ENCODE data around the gene NCAN. TPM values are rescaled to one million over a fixed set of nuclear protein-coding genes. Genes with fewer than 3 reads are reported as not detected.
"Not testable (repeated sequence)": the region's sequence is repeated elsewhere in the genome, so short reads cannot be mapped to it uniquely, and the experiment has no call there.

NCAN gene
- polyA plus RNA-seq, 3 donors, result not detected

DNA sequence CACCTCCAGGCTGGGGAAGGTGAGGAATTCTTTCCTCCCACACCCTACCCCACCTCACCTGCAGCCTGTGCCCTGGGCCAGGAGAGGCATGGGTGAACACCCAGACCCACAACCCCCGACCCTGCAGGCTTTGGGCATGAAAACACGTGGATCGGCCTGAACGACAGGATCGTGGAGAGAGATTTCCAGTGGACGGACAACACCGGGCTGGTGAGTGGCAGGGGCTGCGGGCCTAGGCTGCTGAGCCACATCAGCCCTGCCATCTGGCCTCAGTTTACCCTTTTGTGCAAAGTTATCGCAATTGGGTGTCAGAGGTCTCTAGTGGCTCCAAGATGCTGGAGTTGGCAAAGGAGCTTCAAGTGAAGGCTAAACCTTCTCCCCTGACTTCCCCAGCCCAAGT, 28.7 kb downstream of the NCAN start:
- intact Hi-C loops (cut with micrococcal nuclease), result no loop called here
- Mint-ChIP-seq H3K27ac (no peak overlapping the region), H3K9me3 (peaks cover 6 to 14% (median 11%) of the 10 kb centered on the region in 7 donors), H3K27me3 (ENCODE audit: low read depth in 3 of 3) (peaks cover 4 to 16% (median 7%) of the 10 kb centered on the region in 3 donors), H3K36me3 (no peaks in the 10 kb centered on the region), H3K4me3 (no peak overlapping the region), H3K4me1 (no peaks in the 10 kb centered on the region)
- Histone ChIP-seq H3K36me3 (replicated peaks in 1 of 2; ENCODE audit: control insufficient read depth in 1 of 2, insufficient read depth in 2 of 2, low read length in 2 of 2) (no peaks in the 10 kb centered on the region), H4K20me1 (ENCODE audit: insufficient read depth, low read length) (no peaks in the 10 kb centered on the region), H3K27me3 (ENCODE audit: control insufficient read depth in 2 of 2, insufficient read depth in 2 of 2, low read length in 2 of 2) (no peaks in the 10 kb centered on the region), H3K4me3 (replicated peaks in 1 of 3; ENCODE audit: low read depth in 2 of 3, low read length in 3 of 3) (no peak overlapping the region), H3K79me2 (ENCODE audit: insufficient read depth, low read length) (no peaks in the 10 kb centered on the region), H3K27ac (ENCODE audit: low read depth in 1 of 2, low read length in 2 of 2) (no peak overlapping the region), H3K4me2 (replicated peaks; ENCODE audit: extremely low read depth, low read length, poor library complexity, severe bottlenecking) (no peak overlapping the region), H3K9ac (ENCODE audit: insufficient read depth, low read length, poor library complexity, severe bottlenecking) (no peak overlapping the region), H3K9me3 (replicated peaks in 1 of 2; ENCODE audit: control insufficient read depth in 1 of 2, insufficient read depth in 1 of 2, low read length in 2 of 2) (peaks cover 5 to 7% of the 10 kb centered on the region in 2 donors), H3K4me1 (ENCODE audit: control insufficient read depth in 1 of 2, insufficient read depth in 2 of 2, low read length in 2 of 2) (no peaks in the 10 kb centered on the region), H2AFZ (ENCODE audit: insufficient read depth, low read depth, low read length, poor library complexity, severe bottlenecking) (no peak overlapping the region)
- TF ChIP-seq, protein P1, sequence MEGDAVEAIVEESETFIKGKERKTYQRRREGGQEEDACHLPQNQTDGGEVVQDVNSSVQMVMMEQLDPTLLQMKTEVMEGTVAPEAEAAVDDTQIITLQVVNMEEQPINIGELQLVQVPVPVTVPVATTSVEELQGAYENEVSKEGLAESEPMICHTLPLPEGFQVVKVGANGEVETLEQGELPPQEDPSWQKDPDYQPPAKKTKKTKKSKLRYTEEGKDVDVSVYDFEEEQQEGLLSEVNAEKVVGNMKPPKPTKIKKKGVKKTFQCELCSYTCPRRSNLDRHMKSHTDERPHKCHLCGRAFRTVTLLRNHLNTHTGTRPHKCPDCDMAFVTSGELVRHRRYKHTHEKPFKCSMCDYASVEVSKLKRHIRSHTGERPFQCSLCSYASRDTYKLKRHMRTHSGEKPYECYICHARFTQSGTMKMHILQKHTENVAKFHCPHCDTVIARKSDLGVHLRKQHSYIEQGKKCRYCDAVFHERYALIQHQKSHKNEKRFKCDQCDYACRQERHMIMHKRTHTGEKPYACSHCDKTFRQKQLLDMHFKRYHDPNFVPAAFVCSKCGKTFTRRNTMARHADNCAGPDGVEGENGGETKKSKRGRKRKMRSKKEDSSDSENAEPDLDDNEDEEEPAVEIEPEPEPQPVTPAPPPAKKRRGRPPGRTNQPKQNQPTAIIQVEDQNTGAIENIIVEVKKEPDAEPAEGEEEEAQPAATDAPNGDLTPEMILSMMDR (IDR thresholded peaks at IDR 0.05), result no peak
- WGBS (ENCODE audit: insufficient coverage), result 93% methylated on average over 7 of the region's 9 CpGs
- no peak for DNase-seq

DNA sequence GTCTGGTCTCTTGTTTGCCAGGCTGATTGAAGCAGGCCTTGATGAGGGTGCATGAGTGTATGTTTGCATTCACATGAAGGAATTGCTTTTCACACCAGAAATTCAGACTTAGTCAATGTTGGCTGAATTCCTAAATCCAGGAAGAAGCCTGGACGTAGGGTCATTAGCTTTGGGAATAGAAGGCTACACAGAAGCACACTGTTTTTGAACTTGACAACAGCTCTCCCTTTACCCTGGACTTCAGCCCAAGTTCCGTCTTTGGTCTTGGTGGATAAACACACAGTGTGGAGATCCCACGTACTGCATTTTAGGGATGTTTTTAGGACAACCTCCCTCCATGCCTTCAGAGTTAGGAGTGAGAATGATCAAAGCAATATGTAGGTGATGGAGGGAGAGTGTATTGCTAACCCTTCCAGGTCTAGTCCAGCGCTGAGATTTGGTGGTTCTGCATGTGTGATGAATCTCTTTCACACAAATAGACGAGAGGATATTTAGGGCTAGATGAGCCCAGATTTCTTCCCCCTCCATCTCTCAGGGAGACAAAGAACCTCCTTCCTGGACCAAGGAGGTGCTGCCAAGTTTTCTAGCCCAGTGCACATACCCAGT, 38.5 kb downstream of the NCAN start:
- Histone ChIP-seq H2AFZ (ENCODE audit: insufficient read depth, low read depth, low read length, poor library complexity, severe bottlenecking) (no peak overlapping the region), H3K9ac (ENCODE audit: insufficient read depth, low read length, poor library complexity, severe bottlenecking) (no peak overlapping the region), H3K27ac (ENCODE audit: low read depth in 1 of 2, low read length in 2 of 2) (no peak overlapping the region), H3K9me3 (replicated peaks in 1 of 2; ENCODE audit: control insufficient read depth in 1 of 2, insufficient read depth in 1 of 2, low read length in 2 of 2) (no peaks in the 10 kb centered on the region), H3K79me2 (ENCODE audit: insufficient read depth, low read length) (no peaks in the 10 kb centered on the region), H3K4me1 (ENCODE audit: control insufficient read depth in 1 of 2, insufficient read depth in 2 of 2, low read length in 2 of 2) (no peaks in the 10 kb centered on the region), H3K4me3 (replicated peaks in 1 of 3; ENCODE audit: low read depth in 2 of 3, low read length in 3 of 3) (no peak overlapping the region), H3K36me3 (replicated peaks in 1 of 2; ENCODE audit: control insufficient read depth in 1 of 2, insufficient read depth in 2 of 2, low read length in 2 of 2) (no peaks in the 10 kb centered on the region), H3K27me3 (ENCODE audit: control insufficient read depth in 2 of 2, insufficient read depth in 2 of 2, low read length in 2 of 2) (no peaks in the 10 kb centered on the region), H3K4me2 (replicated peaks; ENCODE audit: extremely low read depth, low read length, poor library complexity, severe bottlenecking) (no peak overlapping the region), H4K20me1 (ENCODE audit: insufficient read depth, low read length) (no peaks in the 10 kb centered on the region)
- no peak for DNase-seq
- intact Hi-C loops (cut with micrococcal nuclease), result no loop called here
- H3K36me3 Mint-ChIP-seq, result no peaks in the 10 kb centered on the region
- TF ChIP-seq, protein P1 (IDR thresholded peaks at IDR 0.05), result no peak
- no peak overlapping the region for H3K4me3 Mint-ChIP-seq
- peak overlapping the region in 1 of 7 donors; percentile 80 for H3K27ac Mint-ChIP-seq
- H3K27me3 Mint-ChIP-seq (ENCODE audit: low read depth in 3 of 3), result peaks cover 16 to 29% (median 29%) of the 10 kb centered on the region in 3 donors
- WGBS (ENCODE audit: insufficient coverage), result 86% methylated on average over 1 of the region's 5 CpGs
- H3K9me3 Mint-ChIP-seq, result peaks cover 0 to 2% (median 0%) of the 10 kb centered on the region in 7 donors
- H3K4me1 Mint-ChIP-seq, result no peaks in the 10 kb centered on the region

DNA sequence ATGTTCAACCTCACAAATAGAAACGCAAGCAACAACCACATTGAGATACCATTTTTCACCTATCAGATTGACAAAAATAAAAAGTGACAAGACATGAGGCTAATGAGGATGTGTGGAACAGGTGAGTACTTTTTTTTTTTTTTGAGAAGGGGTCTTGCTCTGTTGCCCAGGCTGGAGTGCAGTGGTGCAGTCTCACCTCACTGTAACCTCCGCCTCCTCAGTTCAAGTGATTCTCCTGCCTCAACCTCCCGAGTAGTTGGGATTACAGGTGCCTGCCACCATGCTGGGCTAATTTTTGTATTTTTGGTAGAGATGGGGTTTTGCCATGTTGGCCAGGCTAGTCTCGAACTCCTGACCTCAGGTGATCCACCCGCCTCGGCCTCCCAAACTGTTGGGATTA, 41.7 kb downstream of the NCAN start:
- H3K4me1 ChIP-seq (ENCODE audit: control insufficient read depth in 1 of 2, insufficient read depth in 2 of 2, low read length in 2 of 2); H4K20me1 ChIP-seq (ENCODE audit: insufficient read depth, low read length); H3K4me3 Mint-ChIP-seq; DNase-seq; H3K79me2 ChIP-seq (ENCODE audit: insufficient read depth, low read length); H3K9ac ChIP-seq (ENCODE audit: insufficient read depth, low read length, poor library complexity, severe bottlenecking); H3K27me3 ChIP-seq (ENCODE audit: control insufficient read depth in 2 of 2, insufficient read depth in 2 of 2, low read length in 2 of 2); H3K4me2 ChIP-seq (replicated peaks; ENCODE audit: extremely low read depth, low read length, poor library complexity, severe bottlenecking); H3K27ac ChIP-seq (ENCODE audit: low read depth in 1 of 2, low read length in 2 of 2); H3K36me3 ChIP-seq (replicated peaks in 1 of 2; ENCODE audit: control insufficient read depth in 1 of 2, insufficient read depth in 2 of 2, low read length in 2 of 2); H3K27ac Mint-ChIP-seq; H2AFZ ChIP-seq (ENCODE audit: insufficient read depth, low read depth, low read length, poor library complexity, severe bottlenecking); H3K36me3 Mint-ChIP-seq; intact Hi-C loops (cut with micrococcal nuclease); H3K9me3 ChIP-seq (replicated peaks in 1 of 2; ENCODE audit: control insufficient read depth in 1 of 2, insufficient read depth in 1 of 2, low read length in 2 of 2); H3K4me3 ChIP-seq (replicated peaks in 1 of 3; ENCODE audit: low read depth in 2 of 3, low read length in 3 of 3); H3K9me3 Mint-ChIP-seq; H3K4me1 Mint-ChIP-seq: not testable (repeated sequence)
- 100% methylated on average over 1 of the region's 6 CpGs for WGBS (ENCODE audit: insufficient coverage)
- peaks cover 26 to 44% (median 27%) of the 10 kb centered on the region in 3 donors for H3K27me3 Mint-ChIP-seq (ENCODE audit: low read depth in 3 of 3)
